Hematopoietic multipotent progenitor cell treated with erythropoietin and hydrocortisone succinate and interleukin-3 and kit ligand, for 8 days (in vitro differentiated cells): ENCODE results near the gene ADCY2.

ENCODE experiments used
- DNase-seq: peaks from one replicate; pipeline ENCODE4 v3.0.0-alpha.2; 2015

Gene ADCY2

DNA sequence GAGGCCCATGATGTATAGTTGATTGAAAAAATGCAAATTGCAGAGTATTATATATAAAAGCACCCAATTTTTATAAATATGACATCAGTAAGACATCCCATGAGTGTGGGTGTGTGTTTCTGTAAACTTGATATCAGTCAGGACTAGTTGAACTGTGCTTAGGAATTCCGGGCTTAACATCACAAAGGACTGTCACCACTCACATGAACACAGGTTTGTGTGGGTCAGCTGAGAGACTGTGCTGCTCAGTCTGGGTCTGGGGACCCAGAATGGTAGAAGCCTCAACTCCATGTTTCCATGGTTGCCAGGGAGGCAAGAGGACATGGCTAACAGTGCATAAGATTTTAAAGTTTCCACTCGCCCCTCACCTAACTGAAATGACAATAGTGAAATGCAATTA lies 120.3 kb downstream of the ADCY2 start:
- no peak for DNase-seq

DNA sequence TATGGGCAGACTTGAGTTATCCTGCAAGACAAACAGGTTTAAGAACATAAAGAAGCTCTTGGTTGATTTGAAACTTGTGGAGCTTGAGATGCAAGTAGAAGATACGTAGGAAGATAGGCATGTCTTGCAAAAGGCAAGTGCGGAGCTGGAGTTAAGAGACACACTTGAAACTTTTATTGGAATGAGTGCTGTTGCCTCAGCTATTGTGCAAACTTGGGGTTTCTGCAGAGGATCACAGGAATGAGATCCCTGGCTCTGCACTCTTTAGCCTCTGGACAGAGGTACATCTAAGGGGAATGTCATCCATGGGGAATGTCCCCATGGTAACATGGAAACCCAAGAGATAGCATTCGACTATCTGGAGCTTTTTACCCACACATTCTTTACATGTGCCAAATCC lies 121.1 kb downstream of the ADCY2 start:
- no peak for DNase-seq

DNA sequence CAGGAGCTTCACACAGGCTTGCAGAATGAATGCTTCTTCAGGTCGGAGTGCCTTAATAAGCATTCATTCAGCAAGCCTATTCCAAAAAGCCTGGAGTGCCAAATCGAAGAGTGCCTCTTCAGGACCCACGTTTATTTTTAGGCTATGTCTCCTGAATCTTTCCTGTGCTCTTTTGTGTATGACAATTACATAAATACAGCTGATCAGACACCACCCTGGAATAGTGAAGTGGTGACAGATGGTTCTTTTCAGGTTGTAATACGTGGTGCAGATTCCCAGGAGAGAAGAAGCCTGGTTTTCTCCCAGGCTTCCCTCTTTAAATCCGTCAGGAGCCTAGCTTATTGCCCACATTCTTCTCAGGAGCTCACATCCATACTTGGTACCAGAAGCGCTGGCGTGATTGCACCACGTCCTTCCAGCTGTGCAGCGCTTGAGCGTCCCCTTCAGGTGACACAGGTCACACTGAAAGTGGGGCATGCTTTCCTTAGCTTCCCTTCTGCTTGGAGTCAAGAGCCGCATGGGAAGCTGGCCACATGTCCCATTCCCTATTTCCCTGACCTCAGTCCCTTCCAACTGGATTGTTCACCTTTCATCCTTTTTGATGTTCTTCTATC lies 123.1 kb downstream of the ADCY2 start:
- DNase-seq: no peak

DNA sequence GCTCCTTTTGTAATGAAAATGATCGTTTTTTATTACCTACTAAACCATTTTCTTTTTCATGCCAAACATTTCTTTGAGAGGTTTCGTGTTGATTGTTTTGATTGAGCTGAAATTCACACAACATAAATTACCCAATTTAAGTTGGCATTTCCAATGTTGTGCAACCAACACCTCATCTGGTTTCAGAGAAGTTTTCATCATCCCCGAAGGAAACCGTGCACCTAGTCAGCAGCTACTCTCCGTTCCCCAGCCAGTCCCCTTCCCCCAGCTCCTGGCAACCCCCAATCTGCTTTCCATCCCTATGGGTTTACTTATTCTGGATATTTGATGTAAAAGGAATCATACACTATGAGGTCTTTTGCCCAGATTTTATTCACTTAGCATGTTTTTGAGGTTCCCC lies 123.6 kb downstream of the ADCY2 start:
- no peak for DNase-seq

DNA sequence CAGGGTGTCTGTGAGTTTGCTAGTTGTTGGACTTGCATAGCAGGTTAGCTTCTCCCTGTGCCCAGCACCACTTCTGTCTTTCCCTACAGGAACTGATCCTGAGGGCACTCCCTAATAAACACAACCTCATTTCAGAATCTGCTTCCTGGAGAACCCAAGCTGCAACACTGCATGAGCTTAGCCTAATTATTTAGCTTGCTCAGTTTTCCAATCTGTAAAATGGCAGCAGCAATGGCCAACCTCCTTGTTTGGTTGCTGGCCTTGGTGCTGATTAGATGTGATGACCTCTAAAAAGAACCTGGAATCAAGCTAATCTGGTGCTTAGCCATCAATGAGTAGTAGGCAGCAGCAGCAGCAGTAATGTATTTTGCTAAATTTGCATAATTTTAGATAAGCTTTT lies 133.9 kb downstream of the ADCY2 start:
- DNase-seq: no peak

DNA sequence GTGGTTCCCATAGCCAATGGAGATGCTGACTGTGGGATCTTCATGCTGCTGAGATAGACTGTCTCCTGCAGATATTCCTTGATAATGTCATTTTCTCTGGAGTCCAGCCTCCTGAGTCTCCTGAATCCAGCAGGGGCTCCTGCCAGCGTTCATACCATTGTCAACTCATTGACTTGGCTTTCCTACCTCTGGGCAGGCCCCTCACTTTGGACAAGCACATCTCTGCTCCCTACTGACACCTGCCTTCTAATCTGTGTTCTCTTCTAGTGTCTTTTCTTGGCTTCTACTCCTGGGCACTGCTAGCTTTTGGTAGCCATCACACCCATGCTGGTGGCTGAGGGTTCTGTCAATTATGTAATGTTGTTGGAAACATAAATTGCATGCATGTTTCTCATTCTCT lies 138.0 kb downstream of the ADCY2 start:
- no peak for DNase-seq

DNA sequence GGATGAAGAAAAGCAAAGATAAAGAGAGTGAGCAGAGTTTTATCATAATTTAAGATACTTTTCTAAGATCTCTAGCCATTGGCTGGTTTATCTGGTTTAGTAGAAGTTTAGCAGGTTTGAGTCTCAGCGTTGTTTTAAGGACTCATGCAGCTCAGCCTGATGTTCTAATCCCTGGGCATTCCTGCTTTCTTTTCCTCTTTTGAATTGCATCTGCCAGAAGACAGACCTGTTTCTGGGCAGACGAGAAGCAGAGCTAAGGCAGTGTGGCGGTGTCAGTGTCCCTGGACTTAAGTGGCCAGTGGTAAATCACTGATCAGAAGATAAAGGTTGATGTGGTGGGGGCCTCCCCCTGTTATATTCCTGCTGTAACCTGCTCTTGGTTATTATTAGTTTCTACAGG lies 138.6 kb downstream of the ADCY2 start:
- DNase-seq: no peak

DNA sequence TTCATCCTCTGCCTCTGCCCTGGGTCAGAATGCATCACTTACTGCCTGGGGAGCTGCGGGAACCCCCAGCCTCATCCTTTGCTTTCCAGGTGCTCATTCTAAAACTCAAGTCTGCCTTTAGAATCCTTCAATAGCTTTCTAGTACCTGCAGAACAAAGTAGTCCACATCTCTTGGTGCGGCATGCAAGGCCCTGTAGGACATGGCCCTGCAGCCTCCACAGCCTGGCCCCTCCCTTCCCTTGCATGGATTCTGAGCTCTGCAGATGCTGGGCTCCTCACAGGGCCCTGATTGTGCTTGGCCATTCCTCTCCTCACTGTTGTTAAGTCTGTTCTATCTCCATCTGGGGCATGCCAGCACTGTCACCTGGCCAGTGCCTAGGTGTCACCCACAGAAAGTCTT lies 141.6 kb downstream of the ADCY2 start:
- DNase-seq: no peak

DNA sequence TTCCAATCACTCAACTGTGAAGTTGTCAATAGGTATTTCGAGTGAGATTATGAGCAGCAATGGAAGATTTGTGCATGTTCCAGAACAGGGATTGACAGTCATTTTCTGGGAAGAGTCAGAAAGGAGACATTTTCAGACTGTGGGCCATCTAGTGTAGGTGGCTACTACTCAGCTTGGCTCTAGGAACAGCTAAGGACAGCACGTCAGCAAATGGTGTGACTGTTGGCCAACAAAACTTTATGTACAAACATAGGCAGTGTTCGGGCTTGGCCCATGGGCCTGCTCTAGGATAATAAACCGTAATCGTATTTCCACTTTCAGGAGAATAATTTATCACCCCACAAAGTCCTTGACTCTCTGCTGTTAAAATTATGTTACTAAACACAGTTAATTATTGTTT lies 143.6 kb downstream of the ADCY2 start:
- no peak for DNase-seq

DNA sequence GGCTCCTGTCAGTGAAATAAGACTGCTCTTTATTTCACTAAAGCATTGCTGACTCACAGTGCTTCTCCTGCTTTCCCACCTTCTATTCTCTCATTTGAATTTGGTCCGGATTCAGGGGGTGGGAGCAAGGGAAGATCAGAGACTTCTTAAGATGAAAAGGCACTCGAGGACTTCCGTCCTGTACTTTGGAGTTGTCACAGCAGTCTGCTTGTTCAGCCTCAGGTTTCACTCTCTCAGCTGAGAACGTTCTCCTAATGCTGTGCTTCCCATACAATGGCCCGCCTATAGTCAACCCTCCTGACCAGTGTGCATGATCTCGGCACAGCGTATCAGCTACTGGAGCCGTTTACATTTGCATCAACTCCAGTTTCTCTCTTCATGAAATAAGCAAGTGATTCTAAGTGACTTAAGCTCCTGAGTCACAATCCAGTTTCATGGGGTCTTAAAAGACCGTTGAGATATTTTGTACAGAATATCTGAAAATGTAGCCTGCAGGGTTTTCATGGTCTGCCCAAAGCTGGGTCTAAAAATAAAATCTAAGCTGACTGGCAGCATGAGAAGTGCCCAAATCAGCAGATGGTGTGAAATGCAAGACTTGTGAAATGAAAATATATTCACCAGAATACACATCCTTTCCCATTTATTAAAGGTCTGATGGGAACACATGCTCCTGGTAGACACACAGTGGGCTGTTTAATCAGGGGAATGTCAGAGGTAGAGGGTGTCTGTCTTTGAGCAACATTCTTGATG lies 145.0 kb downstream of the ADCY2 start:
- DNase-seq: no peak

DNA sequence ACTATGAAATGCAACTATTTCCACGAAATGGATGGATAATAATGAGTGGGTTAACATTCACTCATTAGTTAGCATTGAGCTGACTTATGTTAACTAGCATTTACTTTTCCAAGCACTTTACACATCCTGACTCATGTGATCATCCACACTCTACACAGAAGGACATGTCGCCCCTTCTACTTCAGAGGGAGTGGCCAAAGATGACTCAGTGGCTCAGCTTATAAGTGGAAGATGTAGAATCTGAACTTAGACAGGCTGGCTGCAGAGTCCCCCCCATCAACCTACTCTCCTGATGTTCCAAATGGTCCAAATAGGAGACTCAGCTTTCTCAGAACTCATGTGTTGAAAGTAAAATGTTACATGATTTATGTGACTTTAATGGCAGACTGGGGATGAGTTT lies 146.0 kb downstream of the ADCY2 start:
- DNase-seq: no peak

DNA sequence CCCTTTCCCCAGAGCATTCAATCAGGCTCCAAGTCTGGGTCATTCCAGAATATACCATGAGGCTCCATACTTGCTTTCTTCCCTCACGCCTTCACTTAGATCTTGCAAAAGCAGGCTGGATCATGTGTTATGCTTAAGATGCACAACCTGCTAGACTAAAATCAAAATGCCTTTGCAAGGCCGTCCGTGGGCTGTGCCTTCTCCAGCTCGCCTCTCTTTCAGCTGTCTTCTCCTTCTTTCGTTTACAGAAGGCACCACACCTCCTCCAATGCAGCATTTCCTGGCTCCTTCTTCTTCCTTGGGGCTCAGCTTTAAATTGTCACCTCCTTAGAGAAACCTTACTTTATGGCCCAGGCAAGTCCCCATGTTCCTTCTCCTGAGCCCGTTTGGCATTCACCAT lies 150.6 kb downstream of the ADCY2 start:
- DNase-seq: no peak

DNA sequence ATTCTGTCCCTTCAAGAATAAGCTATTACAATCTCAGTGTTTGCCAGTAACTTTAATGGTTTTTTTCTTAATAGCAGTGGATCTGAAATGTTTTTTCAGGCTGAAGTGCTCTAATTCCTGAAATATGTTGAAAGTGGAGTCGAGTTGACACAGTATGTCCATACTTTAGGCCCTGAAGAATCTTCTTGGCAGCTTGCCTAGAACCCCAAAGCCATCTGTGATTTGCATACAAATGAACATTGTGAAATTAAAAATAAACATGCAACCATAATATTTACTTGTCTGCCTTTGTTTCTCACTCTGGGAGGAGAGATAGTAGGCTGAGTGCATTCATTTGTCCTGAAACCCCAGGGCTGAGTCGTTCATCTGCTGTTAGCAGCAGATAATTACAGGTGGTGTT lies 152.7 kb downstream of the ADCY2 start:
- no peak for DNase-seq

DNA sequence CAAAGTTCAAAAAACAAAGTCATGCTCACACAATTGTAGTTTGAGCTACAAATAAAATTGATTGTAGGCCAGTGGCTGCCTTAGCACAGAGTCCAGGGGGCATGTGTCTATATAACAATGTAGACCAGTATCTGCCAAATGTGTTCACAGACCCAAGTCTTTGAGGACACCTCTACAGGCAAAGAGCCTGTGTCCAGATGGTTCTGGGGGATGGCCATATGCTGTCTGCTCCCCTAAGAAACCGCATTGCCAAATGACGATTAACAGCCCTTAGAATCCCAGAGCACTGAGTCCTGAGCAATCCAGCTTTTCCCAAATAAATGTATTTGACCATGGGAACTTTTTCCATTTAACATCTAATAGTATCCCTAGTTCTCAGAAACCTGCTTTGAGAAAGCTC lies 169.6 kb downstream of the ADCY2 start:
- DNase-seq: no peak

DNA sequence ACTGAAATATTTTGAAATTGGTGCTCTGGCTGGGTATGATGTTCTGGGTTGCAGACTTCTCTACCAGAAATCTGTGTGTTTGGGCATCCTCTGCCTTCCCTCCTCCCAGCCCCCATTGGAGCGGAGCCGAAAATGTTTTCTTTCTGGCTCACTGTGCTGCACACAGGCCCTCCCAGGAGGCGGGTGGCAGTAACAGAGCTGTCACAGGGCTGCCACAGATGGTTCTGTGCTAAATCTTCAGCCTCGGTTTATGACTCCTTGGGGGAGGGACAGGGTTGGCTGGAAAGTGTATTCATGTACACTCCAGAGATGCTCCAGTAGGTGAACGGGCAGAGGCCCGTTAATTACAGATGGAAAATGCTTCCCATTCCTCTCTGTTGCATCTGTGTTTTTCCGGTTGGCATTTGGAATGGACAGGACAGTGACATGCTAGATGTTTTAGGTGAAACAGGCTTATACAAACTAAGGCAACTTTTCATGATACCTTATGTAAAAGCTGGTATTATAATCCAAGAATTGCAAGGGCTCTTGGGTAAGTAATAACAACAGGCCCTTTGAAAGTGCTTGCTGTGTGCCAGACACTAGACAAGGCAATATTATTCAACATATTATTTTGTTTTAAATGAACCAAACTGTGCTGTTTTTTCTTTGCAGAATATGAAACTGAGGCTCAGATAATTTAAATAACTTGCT lies 180.2 kb downstream of the ADCY2 start:
- no peak for DNase-seq

DNA sequence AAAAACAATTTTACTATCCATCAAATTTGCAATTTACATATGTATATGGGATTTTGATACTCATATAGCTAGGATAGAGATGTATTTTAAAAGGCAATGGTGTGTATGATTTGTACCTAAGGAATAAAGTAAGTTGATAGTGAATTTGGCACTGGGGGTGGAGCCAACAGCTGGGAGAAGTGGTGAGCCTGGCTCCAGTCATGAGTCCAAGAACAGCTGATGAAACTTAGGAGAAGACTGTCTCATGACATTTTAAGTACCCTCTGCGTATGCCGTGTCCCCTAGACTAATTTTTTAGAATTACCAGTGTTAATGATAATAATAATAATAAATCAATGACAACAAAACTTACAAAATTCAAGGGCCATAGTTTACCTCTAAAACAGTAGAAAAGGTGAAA lies 181.4 kb downstream of the ADCY2 start:
- no peak for DNase-seq

DNA sequence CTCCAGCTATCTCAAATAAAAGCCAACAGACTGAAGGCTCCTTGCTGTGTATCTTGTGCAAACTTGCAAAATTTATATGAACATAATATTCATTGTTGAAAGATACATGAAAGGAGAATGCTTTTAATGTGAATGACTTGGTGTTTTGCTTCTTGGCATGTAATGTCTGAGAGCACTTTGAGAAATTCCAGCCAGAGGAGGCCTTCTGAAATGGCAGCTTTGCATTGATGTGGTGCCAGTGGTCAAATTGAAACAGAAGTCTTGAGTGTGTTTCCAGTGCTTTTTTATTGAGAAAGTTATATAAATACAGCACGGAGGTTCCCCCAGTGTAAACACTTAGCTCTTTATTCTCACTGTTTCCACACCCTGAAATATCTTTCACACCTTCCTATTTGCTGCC lies 182.1 kb downstream of the ADCY2 start:
- DNase-seq: no peak

DNA sequence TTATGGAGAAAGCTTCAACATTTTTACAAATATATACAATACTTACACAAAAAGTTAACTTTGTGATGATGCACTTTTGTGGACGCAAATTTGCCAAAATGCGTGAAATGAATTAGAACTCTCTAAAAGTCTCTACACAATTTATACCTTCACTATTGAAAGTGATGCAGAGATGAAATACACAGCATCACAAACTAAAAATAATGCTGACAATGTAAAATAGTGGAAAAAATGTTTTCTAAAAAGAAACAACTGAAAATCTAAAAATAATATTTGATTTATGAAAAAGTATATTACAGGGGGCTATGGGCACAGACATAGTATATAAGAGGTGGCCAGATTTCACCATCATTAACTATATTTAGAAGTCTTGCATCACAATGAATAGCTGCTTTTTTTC lies 188.8 kb downstream of the ADCY2 start:
- no peak for DNase-seq

DNA sequence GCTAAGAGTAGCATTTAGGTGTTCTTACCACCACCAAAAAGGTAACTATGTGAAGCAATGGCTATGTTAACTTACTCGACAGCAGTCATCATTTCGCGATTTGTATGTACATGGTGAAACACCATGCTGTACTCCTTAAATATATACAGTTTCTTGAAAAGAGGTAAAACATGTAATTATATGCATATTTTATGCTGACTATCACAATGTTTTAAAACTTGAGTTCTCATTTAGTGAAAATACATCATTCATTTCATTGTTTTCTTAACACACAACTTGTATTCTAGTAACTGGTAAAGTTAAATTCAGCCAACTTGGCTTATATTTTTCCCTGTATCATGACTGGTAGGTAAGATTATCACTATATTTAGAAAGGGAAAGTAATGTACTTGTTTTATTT lies 189.9 kb downstream of the ADCY2 start:
- DNase-seq: no peak

DNA sequence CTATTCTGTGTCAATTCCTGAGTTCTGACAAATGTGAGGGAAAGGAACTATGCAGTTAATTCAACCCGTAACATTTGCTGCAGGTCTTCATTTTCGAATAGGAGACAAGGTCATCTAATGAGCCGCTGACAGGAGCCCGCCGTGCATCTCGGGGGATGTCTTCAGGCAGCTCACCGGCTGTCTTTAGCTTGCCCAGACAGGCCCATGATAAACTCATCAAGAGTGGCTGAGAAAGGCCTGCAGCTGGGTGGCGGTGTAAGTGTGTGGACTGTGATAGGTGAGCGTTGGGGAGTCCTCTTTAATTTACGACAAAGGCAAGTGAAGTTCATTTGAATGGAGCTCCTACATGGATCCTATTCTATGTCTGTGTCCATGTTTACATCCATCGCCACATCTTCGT lies 190.5 kb downstream of the ADCY2 start:
- DNase-seq: no peak

DNA sequence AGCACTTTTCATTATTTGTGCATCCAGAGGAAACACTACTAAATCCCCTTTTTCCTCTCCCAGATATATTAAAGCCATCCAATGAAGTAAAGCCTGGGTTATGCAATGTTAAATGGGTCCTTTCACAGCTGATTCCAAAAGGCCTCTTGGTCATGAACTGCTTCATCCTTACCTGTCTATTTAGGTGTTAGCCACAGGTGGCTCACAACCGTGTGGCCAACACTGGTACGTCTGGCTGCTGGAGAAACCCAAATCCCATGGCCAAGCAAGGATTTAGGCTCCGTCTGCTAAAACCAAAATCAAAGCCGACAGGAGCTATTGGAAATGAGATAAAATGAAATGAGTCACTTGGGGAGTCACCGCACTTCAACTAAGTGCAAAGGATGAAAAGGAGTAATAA lies 193.9 kb downstream of the ADCY2 start:
- DNase-seq: no peak

DNA sequence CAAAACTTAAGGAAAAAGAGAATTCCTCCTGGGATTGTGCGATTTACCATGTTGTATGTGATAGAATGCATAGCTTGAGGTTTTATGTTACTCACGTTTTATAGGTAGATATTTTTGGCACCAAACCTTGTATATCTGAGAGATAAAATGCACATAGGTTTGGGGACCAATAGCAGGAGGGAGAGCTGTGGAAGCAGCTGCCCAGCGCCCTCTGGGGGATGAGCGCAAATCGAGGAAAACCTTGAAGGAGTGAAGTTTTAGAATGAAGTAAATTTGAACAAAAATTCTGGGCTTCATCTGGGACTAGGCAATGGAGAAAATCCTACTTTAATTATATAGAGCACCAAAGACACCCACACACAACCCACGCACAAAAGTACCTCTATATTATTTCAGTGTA lies 197.0 kb downstream of the ADCY2 start:
- DNase-seq: no peak

DNA sequence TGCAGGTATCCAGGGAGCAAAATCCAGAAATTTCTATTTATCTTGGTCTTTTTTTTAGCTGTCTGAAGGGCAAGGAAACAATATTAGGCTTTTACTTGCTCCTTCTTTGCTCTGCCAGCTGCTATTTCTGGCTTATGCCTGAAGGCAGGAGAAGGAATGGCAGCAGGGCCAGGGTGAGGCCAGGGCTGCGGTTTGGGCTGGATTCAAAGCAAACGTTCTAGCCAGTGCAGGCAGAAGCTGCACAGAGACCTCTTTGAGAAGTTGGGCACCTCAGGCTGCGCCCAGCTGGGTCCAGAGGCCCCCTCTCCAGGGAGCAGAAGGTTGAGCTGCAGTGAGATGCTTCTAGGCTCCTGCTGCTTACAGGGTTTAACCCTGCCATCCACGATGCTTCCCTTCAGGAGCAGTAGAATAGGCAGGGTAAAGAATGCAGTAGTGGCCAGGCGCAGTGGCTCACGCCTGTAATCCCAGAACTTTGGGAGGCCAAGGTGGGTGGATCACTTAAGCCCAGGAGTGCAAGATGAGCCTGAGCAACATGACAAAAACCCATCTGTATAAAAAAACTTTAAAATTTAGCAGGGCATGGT lies 201.2 kb downstream of the ADCY2 start:
- DNase-seq: no peak

DNA sequence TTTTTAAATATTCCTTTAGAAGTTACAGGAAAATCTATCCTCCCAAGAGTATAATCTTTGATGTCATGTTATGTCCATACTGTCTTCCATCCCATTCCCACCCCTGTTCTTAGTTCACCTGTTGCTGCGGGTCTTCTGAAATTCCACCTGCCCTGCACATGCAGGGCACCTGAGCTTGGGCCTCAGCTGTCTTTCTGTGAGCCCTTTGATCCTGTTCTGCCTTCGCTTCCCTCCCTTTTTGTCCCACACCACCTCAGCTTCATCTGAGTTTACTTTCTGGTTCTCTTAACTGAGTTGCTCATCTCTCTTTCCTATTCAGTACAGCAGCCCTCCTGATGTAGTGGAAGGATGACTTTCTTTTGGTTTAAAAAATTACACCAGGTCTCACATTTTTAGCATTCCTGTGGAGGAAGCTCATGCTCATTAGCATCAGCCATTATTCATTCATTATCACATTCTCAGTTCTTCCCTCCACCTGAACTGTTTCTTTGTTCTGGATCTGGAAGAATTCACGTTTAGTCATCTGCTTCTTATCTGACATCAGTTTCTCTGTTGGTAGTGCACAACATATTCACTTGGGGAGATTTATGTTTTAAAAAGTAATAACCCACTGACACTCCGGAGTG lies 211.0 kb downstream of the ADCY2 start:
- no peak for DNase-seq
